ENCODE measurements around the gene FRAT2. TPM values are rescaled to one million over a fixed set of nuclear protein-coding genes. Genes with fewer than 3 reads are reported as not detected.
"Not testable (repeated sequence)": the region's sequence is repeated elsewhere in the genome, so short reads cannot be mapped to it uniquely, and the experiment has no call there.

FRAT2 gene
- total and polyA plus RNA-seq, 4 donors: 2.7 to 15.1 (median 11.7) TPM

DNA sequence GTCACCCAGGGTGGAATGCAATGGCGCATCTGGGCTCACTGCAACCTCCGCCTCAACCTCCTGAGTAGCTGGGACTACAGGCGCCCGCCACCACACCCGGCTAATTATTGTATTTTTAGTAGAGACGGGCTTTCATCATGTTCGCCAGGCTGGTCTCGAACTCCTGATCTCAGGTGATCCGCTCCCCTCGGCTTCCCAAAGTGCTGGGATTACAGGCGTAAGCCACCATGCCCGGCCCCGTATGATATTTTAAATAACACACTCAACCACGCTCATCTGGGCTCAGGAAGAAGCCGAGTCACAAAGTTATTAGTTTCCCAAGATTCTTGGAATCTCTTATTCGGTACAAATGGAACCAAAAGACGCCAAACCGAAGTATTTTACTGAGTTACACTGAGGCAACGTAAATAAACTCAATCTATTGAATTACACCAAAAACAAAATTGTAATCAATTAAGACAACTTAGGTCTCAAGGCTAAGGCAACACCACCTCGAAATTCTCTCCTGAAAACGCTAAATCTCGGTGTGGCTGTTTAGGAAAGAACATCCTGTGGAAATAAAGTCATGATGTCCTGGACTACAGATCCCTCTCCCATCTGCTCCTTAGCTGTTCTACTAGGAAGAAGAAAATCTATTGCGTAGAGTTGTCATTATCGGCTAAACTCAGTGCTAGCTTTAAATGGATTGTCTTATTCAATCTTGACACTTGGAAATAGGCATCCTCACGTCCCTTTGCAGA is 43.0 kb downstream of the FRAT2 start:
- WGBS: 50% methylated on average over 25 of the region's 25 CpGs
- H3K27ac ChIP-seq (ENCODE audit: low read depth in 1 of 2, low read length in 2 of 2): peak overlapping the region; percentile 85 to 93
- no peaks in the 10 kb centered on the region for H3K36me3 ChIP-seq (ENCODE audit: control insufficient read depth in 4 of 4, insufficient read depth in 3 of 4, low read depth in 1 of 4, low read length in 3 of 4)
- DNase-seq (ENCODE audit: low spot score): no peak
- peak overlapping the region; percentile 77 to 91 for H3K9ac ChIP-seq (ENCODE audit: low read depth in 1 of 2, low read length in 2 of 2)
- H3K4me1 ChIP-seq (ENCODE audit: control insufficient read depth in 4 of 4, insufficient read depth in 4 of 4, low read length in 3 of 4): peaks cover 0 to 28% (median 15%) of the 10 kb centered on the region in 4 donors
- H3K27me3 ChIP-seq (ENCODE audit: control insufficient read depth in 4 of 4, insufficient read depth in 4 of 4, low read length in 3 of 4): no peaks in the 10 kb centered on the region
- H3K4me3 ChIP-seq (ENCODE audit: low read depth in 1 of 3, low read length in 3 of 3): peak overlapping the region; percentile 79 to 90 (median 82)
- TF ChIP-seq RAD21 (IDR thresholded peaks at IDR 0.05) (no peak), NR2F2 (IDR thresholded peaks at IDR 0.05) (no peak), YY1 (IDR thresholded peaks at IDR 0.05) (no peak), RXRA (IDR thresholded peaks at IDR 0.05) (no peak), SP1 (IDR thresholded peaks at IDR 0.05) (no peak), HNF4A (conservative IDR thresholded peaks at IDR 0.05) (no peak), EGR1 (IDR thresholded peaks at IDR 0.05; ENCODE audit: low read depth in 2 of 2) (no peak), HNF4G (IDR thresholded peaks at IDR 0.05) (no peak), ZBTB33 (IDR thresholded peaks at IDR 0.05) (no peak), ATF3 (IDR thresholded peaks at IDR 0.05) (no peak), GABPA (IDR thresholded peaks at IDR 0.05 in 1 of 2, conservative IDR thresholded peaks at IDR 0.05 in 1 of 2) (no peak), TAF1 (conservative IDR thresholded peaks at IDR 0.05) (no peak), CTCF (IDR thresholded peaks at IDR 0.05; ENCODE audit: low read depth, low read length, missing input control) (no peak), FOXA2 (IDR thresholded peaks at IDR 0.05) (no peak), JUND (IDR thresholded peaks at IDR 0.05) (no peak), FOXA1 (IDR thresholded peaks at IDR 0.05) (no peak)
- TF ChIP-seq, protein P1, sequence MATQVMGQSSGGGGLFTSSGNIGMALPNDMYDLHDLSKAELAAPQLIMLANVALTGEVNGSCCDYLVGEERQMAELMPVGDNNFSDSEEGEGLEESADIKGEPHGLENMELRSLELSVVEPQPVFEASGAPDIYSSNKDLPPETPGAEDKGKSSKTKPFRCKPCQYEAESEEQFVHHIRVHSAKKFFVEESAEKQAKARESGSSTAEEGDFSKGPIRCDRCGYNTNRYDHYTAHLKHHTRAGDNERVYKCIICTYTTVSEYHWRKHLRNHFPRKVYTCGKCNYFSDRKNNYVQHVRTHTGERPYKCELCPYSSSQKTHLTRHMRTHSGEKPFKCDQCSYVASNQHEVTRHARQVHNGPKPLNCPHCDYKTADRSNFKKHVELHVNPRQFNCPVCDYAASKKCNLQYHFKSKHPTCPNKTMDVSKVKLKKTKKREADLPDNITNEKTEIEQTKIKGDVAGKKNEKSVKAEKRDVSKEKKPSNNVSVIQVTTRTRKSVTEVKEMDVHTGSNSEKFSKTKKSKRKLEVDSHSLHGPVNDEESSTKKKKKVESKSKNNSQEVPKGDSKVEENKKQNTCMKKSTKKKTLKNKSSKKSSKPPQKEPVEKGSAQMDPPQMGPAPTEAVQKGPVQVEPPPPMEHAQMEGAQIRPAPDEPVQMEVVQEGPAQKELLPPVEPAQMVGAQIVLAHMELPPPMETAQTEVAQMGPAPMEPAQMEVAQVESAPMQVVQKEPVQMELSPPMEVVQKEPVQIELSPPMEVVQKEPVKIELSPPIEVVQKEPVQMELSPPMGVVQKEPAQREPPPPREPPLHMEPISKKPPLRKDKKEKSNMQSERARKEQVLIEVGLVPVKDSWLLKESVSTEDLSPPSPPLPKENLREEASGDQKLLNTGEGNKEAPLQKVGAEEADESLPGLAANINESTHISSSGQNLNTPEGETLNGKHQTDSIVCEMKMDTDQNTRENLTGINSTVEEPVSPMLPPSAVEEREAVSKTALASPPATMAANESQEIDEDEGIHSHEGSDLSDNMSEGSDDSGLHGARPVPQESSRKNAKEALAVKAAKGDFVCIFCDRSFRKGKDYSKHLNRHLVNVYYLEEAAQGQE (IDR thresholded peaks at IDR 0.05): no peak
- TF ChIP-seq, protein P2, sequence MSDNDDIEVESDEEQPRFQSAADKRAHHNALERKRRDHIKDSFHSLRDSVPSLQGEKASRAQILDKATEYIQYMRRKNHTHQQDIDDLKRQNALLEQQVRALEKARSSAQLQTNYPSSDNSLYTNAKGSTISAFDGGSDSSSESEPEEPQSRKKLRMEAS (IDR thresholded peaks at IDR 0.05): no peak
- H3K9me3 ChIP-seq (ENCODE audit: control insufficient read depth in 4 of 4, low read length in 3 of 4): no peaks in the 10 kb centered on the region

- WGBS: 95% methylated on average over 17 of the region's 17 CpGs
- H3K4me1 ChIP-seq (ENCODE audit: control insufficient read depth in 4 of 4, insufficient read depth in 4 of 4, low read length in 3 of 4): peaks cover 0 to 28% (median 15%) of the 10 kb centered on the region in 4 donors
- not testable (repeated sequence) for H3K4me3 ChIP-seq (ENCODE audit: low read depth in 1 of 3, low read length in 3 of 3); H3K27ac ChIP-seq (ENCODE audit: low read depth in 1 of 2, low read length in 2 of 2); H3K27me3 ChIP-seq (ENCODE audit: control insufficient read depth in 4 of 4, insufficient read depth in 4 of 4, low read length in 3 of 4); H3K9ac ChIP-seq (ENCODE audit: low read depth in 1 of 2, low read length in 2 of 2); H3K36me3 ChIP-seq (ENCODE audit: control insufficient read depth in 4 of 4, insufficient read depth in 3 of 4, low read depth in 1 of 4, low read length in 3 of 4); H3K9me3 ChIP-seq (ENCODE audit: control insufficient read depth in 4 of 4, low read length in 3 of 4); DNase-seq (ENCODE audit: low spot score)
Observed at GRCh38 chr10:97290576-97291356, 43.8 kb downstream of the FRAT2 start.

DNA sequence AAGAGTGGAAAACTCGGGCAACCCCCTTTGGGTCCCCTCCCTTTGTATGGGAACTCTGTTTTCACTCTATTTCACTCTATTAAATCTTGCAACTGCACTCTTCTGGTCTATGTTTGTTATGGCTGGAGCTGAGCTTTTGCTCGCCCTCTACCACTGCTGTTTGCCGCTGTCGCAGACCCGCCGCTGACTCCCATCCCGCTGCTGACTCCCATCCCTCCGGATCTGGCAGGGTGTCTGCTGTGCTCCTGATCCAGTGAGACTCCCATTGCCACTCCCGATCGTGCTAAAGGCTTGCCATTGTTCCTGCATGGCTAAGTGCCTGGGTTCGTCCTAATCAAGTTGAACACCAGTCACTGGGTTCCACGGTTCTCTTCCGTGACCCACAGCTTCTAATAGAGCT is 44.5 kb downstream of the FRAT2 start:
- H3K36me3 ChIP-seq (ENCODE audit: control insufficient read depth in 4 of 4, insufficient read depth in 3 of 4, low read depth in 1 of 4, low read length in 3 of 4); H3K27ac ChIP-seq (ENCODE audit: low read depth in 1 of 2, low read length in 2 of 2); H3K27me3 ChIP-seq (ENCODE audit: control insufficient read depth in 4 of 4, insufficient read depth in 4 of 4, low read length in 3 of 4); DNase-seq (ENCODE audit: low spot score); H3K9me3 ChIP-seq (ENCODE audit: control insufficient read depth in 4 of 4, low read length in 3 of 4); H3K9ac ChIP-seq (ENCODE audit: low read depth in 1 of 2, low read length in 2 of 2); H3K4me3 ChIP-seq (ENCODE audit: low read depth in 1 of 3, low read length in 3 of 3): not testable (repeated sequence)
- 96% methylated on average over 13 of the region's 13 CpGs for WGBS
- H3K4me1 ChIP-seq (ENCODE audit: control insufficient read depth in 4 of 4, insufficient read depth in 4 of 4, low read length in 3 of 4): peaks cover 0 to 28% (median 15%) of the 10 kb centered on the region in 4 donors
